Lower lobe of right lung (tissue), 2 donors: ENCODE measurements around the gene IFRD1. TPM values are rescaled to one million over a fixed set of nuclear protein-coding genes. Genes with fewer than 3 reads are reported as not detected.

Experiments
- ATAC-seq, 2 donors: fragments of 200-7000 bp; cut with Tn5 transposase; one replicate each; pipeline ENCODE4 v1.9.1; 2020 to 2022; ENCODE audit warnings: mild to moderate bottlenecking in 2 of 2, moderate library complexity in 2 of 2
- DNase-seq: peaks from one replicate; pipeline ENCODE4 v3.0.0-alpha.2; 2020
- H3K27ac ChIP-seq: fragments of 200-600 bp; one replicate; pipeline ENCODE4 v1.8.0; 2022
- H3K27me3 ChIP-seq: fragments of 200-600 bp; one replicate; pipeline ENCODE4 v1.8.0; 2022; ENCODE audit warnings: low read depth
- H3K36me3 ChIP-seq: fragments of 200-600 bp; one replicate; pipeline ENCODE4 v1.8.0; 2022; ENCODE audit warnings: mild to moderate bottlenecking
- H3K4me1 ChIP-seq: fragments of 200-600 bp; one replicate; pipeline ENCODE4 v1.8.0; 2022
- H3K4me3 ChIP-seq: fragments of 200-600 bp; one replicate; pipeline ENCODE4 v1.8.0; 2022; ENCODE audit warnings: mild to moderate bottlenecking
- H3K9me3 ChIP-seq: fragments of 200-600 bp; one replicate; pipeline ENCODE4 v1.8.0; 2022
- CTCF ChIP-seq: fragments of 200-600 bp; IDR thresholded peaks from one replicate; pipeline ENCODE4 v1.8.0; 2022; ENCODE audit warnings: antibody characterized with exemption, mild to moderate bottlenecking
- intact Hi-C: fragments of 100-400 bp; cut with DNase I; formaldehyde crosslinking; loops from one replicate; pipeline ENCODE4 v1.11.0; 2022
- long read RNA-seq: library from polyadenylated mRNA; unstranded; transcript quantifications from one replicate; pipeline ENCODE4 v2.0.0, GENCODE V29; 2021
- total RNA-seq: library from RNA; stranded (reverse); fragmentation: NEBNext Ultra II Directional; extraction: Animal tissue kit (Norgen Biotek cat#: 25700); gene quantifications from one replicate; pipeline ENCODE4 v1.2.1, GENCODE V29; 2021
- donor health status: DM: no; HTN: yes; CAD: no; lungs with severe emphysema.

Gene IFRD1
- total RNA-seq: 46.9 TPM
- long read RNA-seq, transcript IFRD1-202 (12 exons, 2,290 nt): major isoform, 52 of 66 reads
- long read RNA-seq, partial matches to known transcripts: 2 of 66 reads
- long read RNA-seq, other reads (novel, unspliced or antisense): 7 of 66 reads

GRCh38 chr7:112449902-112450806 is at the start of gene IFRD1:
IFRD1 (plus strand) TSS chr7:112450460; CDS start chr7:112450689, 229 bp downstream.
- DNase-seq (peak; percentile 99), ATAC-seq (peak; percentile 96 to 97)
- no peaks in the 10 kb centered on the region for H3K36me3 ChIP-seq
- H3K27ac ChIP-seq: peak within 1 kb of the TSS; percentile 97
- peak within 1 kb of the TSS; percentile 82 for H3K4me3 ChIP-seq
- H3K9me3 ChIP-seq: no peaks in the 10 kb centered on the region
- TF ChIP-seq CTCF: no peak
- H3K27me3 ChIP-seq: no peaks in the 10 kb centered on the region
- H3K4me1 ChIP-seq: peaks cover 39% of the 10 kb centered on the region
- intact Hi-C loops: no loop called here

GRCh38 chr7:112404321-112404720 is 45.9 kb upstream of the IFRD1 start:
- Histone ChIP-seq H3K36me3 (no peaks in the 10 kb centered on the region), H3K27ac (no peak overlapping the region), H3K27me3 (no peaks in the 10 kb centered on the region), H3K4me1 (no peaks in the 10 kb centered on the region), H3K9me3 (no peaks in the 10 kb centered on the region), H3K4me3 (no peak overlapping the region)
- intact Hi-C loops: loop anchor here (10.0 kb wide), 1 partner anchor 640 kb away; no protein-coding TSS in a partner anchor
- no peak for TF ChIP-seq CTCF
- DNase-seq: no peak
- ATAC-seq: no peak

GRCh38 chr7:112405286-112405685 is 45.0 kb upstream of the IFRD1 start:
- no peaks in the 10 kb centered on the region for H3K9me3 ChIP-seq
- H3K4me1 ChIP-seq: no peaks in the 10 kb centered on the region
- intact Hi-C loops: loop anchor here (10.0 kb wide), 1 partner anchor 640 kb away; no protein-coding TSS in a partner anchor
- no peak for DNase-seq
- H3K27me3 ChIP-seq: no peaks in the 10 kb centered on the region
- H3K4me3 ChIP-seq: no peak overlapping the region
- no peak overlapping the region for H3K27ac ChIP-seq
- ATAC-seq: no peak
- no peak for TF ChIP-seq CTCF
- H3K36me3 ChIP-seq: no peaks in the 10 kb centered on the region

GRCh38 chr7:112407261-112407660 is 43.0 kb upstream of the IFRD1 start:
- TF ChIP-seq CTCF: no peak
- H3K36me3 ChIP-seq: no peaks in the 10 kb centered on the region
- no peaks in the 10 kb centered on the region for H3K27me3 ChIP-seq
- DNase-seq: no peak
- no peaks in the 10 kb centered on the region for H3K9me3 ChIP-seq
- no peak overlapping the region for H3K4me3 ChIP-seq
- no peak for ATAC-seq
- H3K27ac ChIP-seq: no peak overlapping the region
- intact Hi-C loops: loop anchor here (10.0 kb wide), 1 partner anchor 642 kb away; no protein-coding TSS in a partner anchor
- H3K4me1 ChIP-seq: no peaks in the 10 kb centered on the region

GRCh38 chr7:112410092-112410491 is 40.2 kb upstream of the IFRD1 start:
- Histone ChIP-seq H3K27me3 (no peaks in the 10 kb centered on the region), H3K4me3 (no peak overlapping the region), H3K4me1 (no peaks in the 10 kb centered on the region), H3K9me3 (no peaks in the 10 kb centered on the region), H3K27ac (no peak overlapping the region), H3K36me3 (no peaks in the 10 kb centered on the region)
- DNase-seq (no peak), ATAC-seq (peak in 1 of 2 donors; percentile 53)
- intact Hi-C loops: no loop called here
- TF ChIP-seq CTCF: no peak
